Immature natural killer cell (primary cell): Measurements from ENCODE around the gene RUSC1. TPM values are rescaled to one million over a fixed set of nuclear protein-coding genes. Genes with fewer than 3 reads are reported as not detected.
"Not testable (repeated sequence)": the region's sequence is repeated elsewhere in the genome, so short reads cannot be mapped to it uniquely, and the experiment has no call there.

Source experiments
- DNase-seq, 3 donors: peaks; one replicate each; pipeline ENCODE4 v3.0.0; 2022; ENCODE audit warnings: mixed read lengths in 1 of 3
- H3K27ac Mint-ChIP-seq, 6 donors: one replicate each; pipeline ENCODE4 v1.8.0; 2020; ENCODE audit warnings: mixed read lengths in 6 of 6, mild to moderate bottlenecking in 5 of 6, inconsistent platforms in 4 of 6, moderate library complexity in 3 of 6
- H3K27me3 Mint-ChIP-seq, 3 donors: one replicate each; pipeline ENCODE4 v1.8.0; 2020 to 2021; ENCODE audit warnings: low read depth in 3 of 3, mild to moderate bottlenecking in 3 of 3, mixed read lengths in 3 of 3, moderate library complexity in 3 of 3, inconsistent platforms in 1 of 3
- H3K36me3 Mint-ChIP-seq, 3 donors: one replicate each; pipeline ENCODE4 v1.8.0; 2020; ENCODE audit warnings: mixed read lengths in 3 of 3, inconsistent platforms in 2 of 3, mild to moderate bottlenecking in 2 of 3
- H3K4me1 Mint-ChIP-seq, 2 donors: one replicate each; pipeline ENCODE4 v1.8.0; 2020; ENCODE audit warnings: inconsistent platforms in 2 of 2, mild to moderate bottlenecking in 2 of 2, mixed read lengths in 2 of 2, moderate library complexity in 1 of 2
- H3K4me3 Mint-ChIP-seq, 5 donors: one replicate each; pipeline ENCODE4 v1.8.0; 2020; ENCODE audit warnings: mild to moderate bottlenecking in 5 of 5, mixed read lengths in 5 of 5, inconsistent platforms in 3 of 5, moderate library complexity in 3 of 5
- H3K9me3 Mint-ChIP-seq, 6 donors: one replicate each; pipeline ENCODE4 v1.8.0; 2020; ENCODE audit warnings: mild to moderate bottlenecking in 6 of 6, mixed read lengths in 6 of 6, inconsistent platforms in 4 of 6, moderate library complexity in 3 of 6
- polyA plus RNA-seq, 3 donors: library from polyadenylated mRNA; unstranded; fragments of 300-500 nt; fragmentation: Illumina TruSeq; gene quantifications; one replicate each; pipeline ENCODE4 v1.2.3, GENCODE V29; 2021

The RUSC1 gene
- polyA plus RNA-seq, 3 donors from 2014 or later, result 9.2 to 21.3 (median 18.1) TPM

DNA sequence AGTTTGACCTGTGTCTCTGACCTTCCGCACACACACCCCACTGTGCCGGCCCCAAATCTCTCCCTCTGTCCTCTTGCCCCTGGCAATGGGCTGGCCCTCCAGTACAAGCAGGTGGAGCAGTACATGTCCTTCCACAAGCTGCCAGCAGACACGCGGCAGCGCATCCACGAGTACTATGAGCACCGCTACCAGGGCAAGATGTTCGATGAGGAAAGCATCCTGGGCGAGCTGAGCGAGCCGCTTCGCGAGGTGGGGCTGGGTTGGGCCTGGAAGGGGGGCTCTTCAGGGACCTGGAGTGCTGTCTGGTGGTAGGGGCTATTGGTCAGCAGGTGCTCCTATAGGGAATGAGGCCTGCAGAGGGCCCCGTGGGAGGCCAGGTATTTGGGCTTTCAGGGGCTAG, 35.6 kb upstream of the RUSC1 start:
- H3K27me3 Mint-ChIP-seq, result peaks cover 0 to 6% (median 2%) of the 10 kb centered on the region in 3 donors
- H3K4me1 Mint-ChIP-seq, result no peaks in the 10 kb centered on the region
- H3K4me3 Mint-ChIP-seq, result peak overlapping the region in 1 of 5 donors; percentile 30
- H3K9me3 Mint-ChIP-seq, result no peaks in the 10 kb centered on the region
- H3K27ac Mint-ChIP-seq, result no peak overlapping the region
- DNase-seq, result no peak
- no peaks in the 10 kb centered on the region for H3K36me3 Mint-ChIP-seq

DNA sequence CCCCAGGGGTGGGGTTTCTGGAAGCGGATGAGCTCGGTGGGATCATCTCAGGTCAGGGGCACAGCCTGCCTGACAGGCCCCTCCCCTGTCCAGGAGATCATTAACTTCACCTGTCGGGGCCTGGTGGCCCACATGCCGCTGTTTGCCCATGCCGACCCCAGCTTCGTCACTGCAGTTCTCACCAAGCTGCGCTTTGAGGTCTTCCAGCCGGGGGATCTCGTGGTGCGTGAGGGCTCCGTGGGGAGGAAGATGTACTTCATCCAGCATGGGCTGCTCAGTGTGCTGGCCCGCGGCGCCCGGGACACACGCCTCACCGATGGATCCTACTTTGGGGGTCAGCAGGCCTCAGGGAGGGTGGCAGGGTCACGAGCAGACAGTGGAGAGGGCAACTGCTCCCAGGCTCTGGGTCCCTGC, 35.1 kb upstream of the RUSC1 start:
- no peaks in the 10 kb centered on the region for H3K36me3 Mint-ChIP-seq
- H3K9me3 Mint-ChIP-seq, result no peaks in the 10 kb centered on the region
- no peak overlapping the region for H3K27ac Mint-ChIP-seq
- no peak overlapping the region for H3K4me3 Mint-ChIP-seq
- no peaks in the 10 kb centered on the region for H3K4me1 Mint-ChIP-seq
- H3K27me3 Mint-ChIP-seq, result peaks cover 0 to 6% (median 2%) of the 10 kb centered on the region in 3 donors
- no peak for DNase-seq

DNA sequence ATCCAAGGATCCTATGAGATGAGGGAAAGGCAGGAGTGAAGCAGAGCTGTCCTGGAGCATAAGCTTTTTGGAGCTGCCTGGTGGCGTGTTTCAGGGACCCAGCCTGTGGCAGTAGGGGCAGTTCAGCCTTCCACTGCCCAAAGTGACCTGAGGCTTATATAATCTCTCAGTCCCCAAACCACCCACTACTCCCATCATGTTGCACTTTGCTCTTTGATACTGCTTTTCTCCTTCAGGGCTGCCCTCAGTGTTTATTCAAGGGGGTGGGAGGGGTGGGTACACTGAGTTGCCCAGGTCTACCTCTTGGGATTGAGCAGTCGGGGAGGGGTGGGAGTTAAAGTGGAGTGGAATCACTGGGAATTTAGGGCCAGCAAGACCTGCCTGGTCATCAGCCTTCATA, 34.1 kb upstream of the RUSC1 start:
- Mint-ChIP-seq H3K4me3 (no peak overlapping the region), H3K9me3 (no peaks in the 10 kb centered on the region), H3K27ac (no peak overlapping the region), H3K27me3 (peaks cover 0 to 4% (median 2%) of the 10 kb centered on the region in 3 donors), H3K4me1 (no peaks in the 10 kb centered on the region), H3K36me3 (no peaks in the 10 kb centered on the region)
- no peak for DNase-seq

DNA sequence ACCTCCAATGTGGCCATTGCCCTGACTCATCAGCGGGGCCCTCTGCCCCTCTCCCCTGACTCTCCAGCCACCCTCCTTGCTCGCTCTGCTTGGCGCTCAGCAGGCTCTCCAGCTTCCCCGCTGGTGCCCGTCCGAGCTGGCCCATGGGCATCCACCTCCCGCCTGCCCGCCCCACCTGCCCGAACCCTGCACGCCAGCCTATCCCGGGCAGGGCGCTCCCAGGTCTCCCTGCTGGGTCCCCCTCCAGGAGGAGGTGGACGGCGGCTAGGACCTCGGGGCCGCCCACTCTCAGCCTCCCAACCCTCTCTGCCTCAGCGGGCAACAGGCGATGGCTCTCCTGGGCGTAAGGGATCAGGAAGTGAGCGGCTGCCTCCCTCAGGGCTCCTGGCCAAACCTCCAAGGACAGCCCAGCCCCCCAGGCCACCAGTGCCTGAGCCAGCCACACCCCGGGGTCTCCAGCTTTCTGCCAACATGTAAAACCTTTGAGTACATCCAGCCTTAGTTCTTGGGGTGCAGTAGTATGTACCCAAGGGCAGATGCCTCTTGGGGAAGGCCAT, 32.6 kb upstream of the RUSC1 start:
- Mint-ChIP-seq H3K27me3 (peaks cover 0 to 5% (median 0%) of the 10 kb centered on the region in 3 donors), H3K27ac (no peak overlapping the region), H3K4me1 (no peaks in the 10 kb centered on the region), H3K4me3 (no peak overlapping the region), H3K36me3 (no peaks in the 10 kb centered on the region), H3K9me3 (no peaks in the 10 kb centered on the region)
- no peak for DNase-seq

DNA sequence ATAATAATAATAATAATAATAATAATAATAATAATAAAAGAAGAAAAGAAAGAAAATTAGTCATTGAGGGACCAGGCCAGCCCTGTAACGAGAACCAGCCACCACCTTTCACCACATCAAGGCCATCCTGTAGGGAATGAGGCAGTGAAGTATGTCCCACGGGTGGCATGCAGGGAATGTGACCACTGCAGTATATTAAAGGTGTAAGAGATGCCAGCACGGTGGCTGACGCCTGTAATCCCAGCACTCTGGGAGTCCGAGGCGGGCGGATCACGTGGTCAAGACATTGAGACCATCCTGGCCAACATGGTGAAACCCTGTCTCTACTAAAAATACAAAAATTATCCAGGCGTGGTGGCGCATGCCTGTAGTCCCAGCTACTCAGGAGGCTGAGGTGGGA, 29.7 kb upstream of the RUSC1 start:
- H3K27me3 Mint-ChIP-seq, result peaks cover 4 to 12% (median 5%) of the 10 kb centered on the region in 3 donors
- not testable (repeated sequence) for DNase-seq, H3K36me3 Mint-ChIP-seq, H3K4me3 Mint-ChIP-seq, H3K27ac Mint-ChIP-seq, H3K9me3 Mint-ChIP-seq, H3K4me1 Mint-ChIP-seq

DNA sequence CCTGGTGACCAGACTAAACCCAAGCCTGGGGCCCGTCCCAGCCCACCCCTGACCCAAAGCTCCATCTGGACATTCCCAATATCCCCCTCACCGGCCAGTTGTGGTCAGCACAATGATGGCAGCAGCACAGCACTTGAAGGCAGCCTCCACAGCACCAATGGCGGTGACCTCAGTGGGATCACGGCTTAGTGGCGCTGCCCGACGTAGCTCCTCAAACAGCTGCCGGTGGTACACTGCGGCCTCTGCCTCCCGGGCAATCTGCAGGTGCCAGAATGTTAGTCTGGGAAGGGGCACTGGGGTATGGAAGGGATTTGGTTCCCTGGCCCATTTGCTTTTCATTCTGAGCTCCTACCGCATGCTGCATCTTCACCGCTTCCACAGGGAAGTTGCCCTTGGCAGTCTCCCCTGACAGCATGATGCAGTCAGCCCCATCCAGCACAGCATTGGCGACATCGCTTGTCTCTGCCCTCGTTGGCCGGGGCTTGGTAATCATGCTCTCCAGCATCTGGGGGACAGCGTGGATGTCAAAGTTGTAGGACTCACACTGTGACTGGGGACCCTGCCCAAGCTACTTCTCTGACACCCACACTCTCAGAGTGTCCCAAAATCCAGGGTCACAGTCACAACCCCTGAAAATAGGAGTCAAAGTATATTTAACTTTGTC, 27.5 kb upstream of the RUSC1 start:
- H3K4me1 Mint-ChIP-seq, result no peaks in the 10 kb centered on the region
- DNase-seq, result no peak
- no peaks in the 10 kb centered on the region for H3K9me3 Mint-ChIP-seq
- H3K36me3 Mint-ChIP-seq, result peaks cover 0 to 4% (median 0%) of the 10 kb centered on the region in 3 donors
- H3K4me3 Mint-ChIP-seq, result no peak overlapping the region
- H3K27ac Mint-ChIP-seq, result no peak overlapping the region
- H3K27me3 Mint-ChIP-seq, result peaks cover 9 to 18% (median 14%) of the 10 kb centered on the region in 3 donors

DNA sequence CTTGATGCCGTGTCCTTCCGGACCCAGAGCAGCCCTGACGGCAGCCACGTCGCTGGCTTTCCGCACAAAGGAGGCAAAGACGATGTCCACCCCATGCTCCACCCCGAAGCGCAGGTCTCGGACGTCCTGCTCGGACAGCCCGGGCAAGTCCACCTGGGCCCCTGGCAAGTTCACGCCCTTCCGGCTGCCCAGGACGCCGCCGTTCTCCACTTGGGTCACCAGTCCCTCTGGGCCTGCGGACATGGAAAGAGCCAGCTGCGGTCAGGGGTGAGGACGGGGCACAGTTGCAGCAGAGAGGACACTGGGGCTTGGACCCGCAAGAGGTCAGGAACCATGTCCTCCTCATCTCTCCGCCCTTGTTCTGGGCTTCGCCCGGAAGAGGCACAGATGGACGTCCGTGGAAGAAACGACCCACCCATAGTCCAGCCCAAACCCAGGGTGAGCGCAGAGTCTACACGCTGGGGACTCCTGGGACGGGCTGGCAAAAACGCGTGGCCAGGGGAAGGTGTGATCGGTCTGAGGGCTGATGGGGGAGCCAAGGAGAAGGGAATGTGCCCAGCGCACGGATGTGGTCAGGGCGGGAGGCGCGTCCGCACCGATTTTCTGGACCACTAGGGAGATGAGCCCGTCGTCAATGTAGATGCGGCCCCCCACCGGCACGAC, 26.0 kb upstream of the RUSC1 start:
- Mint-ChIP-seq H3K4me3 (peak overlapping the region in 1 of 5 donors; percentile 5), H3K36me3 (peaks cover 0 to 4% (median 0%) of the 10 kb centered on the region in 3 donors), H3K27ac (no peak overlapping the region), H3K4me1 (no peaks in the 10 kb centered on the region), H3K9me3 (no peaks in the 10 kb centered on the region), H3K27me3 (peaks cover 9 to 18% (median 14%) of the 10 kb centered on the region in 3 donors)
- no peak for DNase-seq

DNA sequence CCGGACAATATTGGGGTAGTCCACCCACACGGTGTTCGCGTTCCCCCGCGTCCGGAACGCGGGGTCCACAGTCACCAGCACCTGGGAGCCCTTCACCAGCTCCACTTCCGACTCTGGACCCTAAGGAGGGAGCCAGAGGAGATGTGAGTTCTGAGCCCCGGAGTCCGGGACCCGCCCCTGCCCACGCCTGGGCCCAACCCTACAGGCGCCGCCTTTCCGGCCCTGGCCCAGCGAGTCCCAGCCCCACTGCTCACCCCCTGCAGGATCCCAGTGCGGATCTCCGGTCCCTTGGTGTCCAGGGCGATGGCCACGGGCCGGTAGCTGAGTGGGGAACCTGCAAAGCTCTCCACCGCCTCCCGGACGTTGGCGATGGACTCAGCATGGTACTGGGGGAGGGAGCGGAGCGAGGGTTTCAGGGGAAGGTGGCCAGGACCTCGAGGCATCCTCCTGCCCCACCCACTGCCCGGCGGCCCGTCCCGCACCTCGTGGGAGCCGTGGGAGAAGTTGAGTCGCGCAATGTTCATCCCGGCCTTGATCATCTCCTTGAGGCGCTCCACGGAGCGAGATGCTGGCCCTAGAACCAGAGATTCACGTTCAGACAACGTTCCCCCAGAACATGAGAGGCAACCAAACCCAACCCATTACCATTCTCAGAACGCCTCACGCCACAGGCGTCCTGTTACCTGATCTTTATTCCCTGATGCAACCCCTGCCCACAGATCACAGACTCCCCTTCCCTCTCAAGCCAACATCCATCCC, 25.3 kb upstream of the RUSC1 start:
- H3K4me1 Mint-ChIP-seq, result no peaks in the 10 kb centered on the region
- DNase-seq, result no peak
- no peaks in the 10 kb centered on the region for H3K9me3 Mint-ChIP-seq
- no peak overlapping the region for H3K27ac Mint-ChIP-seq
- peaks cover 9 to 18% (median 14%) of the 10 kb centered on the region in 3 donors for H3K27me3 Mint-ChIP-seq
- no peak overlapping the region for H3K4me3 Mint-ChIP-seq
- H3K36me3 Mint-ChIP-seq, result peaks cover 0 to 4% (median 0%) of the 10 kb centered on the region in 3 donors

DNA sequence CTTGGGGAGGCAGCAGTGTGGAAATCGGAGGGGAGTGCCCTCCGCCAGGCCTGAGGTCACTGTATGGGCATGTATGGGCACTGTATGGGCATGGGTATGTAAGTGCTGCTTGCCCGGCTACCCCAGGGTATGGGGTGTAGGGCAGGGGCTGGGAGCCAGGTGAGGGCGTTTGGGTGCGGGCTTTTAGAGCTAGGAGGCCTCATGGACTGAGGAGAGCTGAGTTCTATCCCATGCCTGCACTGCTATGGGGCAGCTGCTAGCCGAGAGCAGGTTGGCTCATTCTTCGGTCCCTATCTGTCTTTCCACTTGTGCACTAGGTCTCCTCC, 24.8 kb upstream of the RUSC1 start:
- H3K4me1 Mint-ChIP-seq, result no peaks in the 10 kb centered on the region
- no peak for DNase-seq
- H3K27me3 Mint-ChIP-seq, result peaks cover 9 to 18% (median 14%) of the 10 kb centered on the region in 3 donors
- no peak overlapping the region for H3K27ac Mint-ChIP-seq
- H3K9me3 Mint-ChIP-seq, result no peaks in the 10 kb centered on the region
- peaks cover 0 to 4% (median 0%) of the 10 kb centered on the region in 3 donors for H3K36me3 Mint-ChIP-seq
- H3K4me3 Mint-ChIP-seq, result no peak overlapping the region

DNA sequence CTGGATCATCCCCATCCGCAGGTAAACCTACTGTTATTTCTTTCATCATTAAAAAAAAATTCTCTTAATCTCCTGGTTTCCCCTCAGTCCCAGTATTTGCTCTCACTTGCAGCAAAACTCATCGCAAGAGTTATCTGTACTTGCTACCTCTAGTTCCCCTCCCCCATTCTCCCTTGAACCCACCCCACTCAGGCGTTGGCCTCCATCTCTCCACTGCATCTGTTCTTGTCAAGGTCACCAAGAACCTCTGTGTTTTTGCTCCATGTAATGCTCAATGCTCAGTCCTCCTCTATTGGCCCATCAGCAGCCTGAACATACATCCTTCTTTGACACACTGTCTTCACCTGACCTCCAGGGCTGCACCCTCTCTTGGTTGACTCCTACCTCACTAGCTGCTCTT, 24.0 kb upstream of the RUSC1 start:
- no peak overlapping the region for H3K4me3 Mint-ChIP-seq
- peaks cover 0 to 4% (median 0%) of the 10 kb centered on the region in 3 donors for H3K36me3 Mint-ChIP-seq
- peaks cover 9 to 18% (median 14%) of the 10 kb centered on the region in 3 donors for H3K27me3 Mint-ChIP-seq
- no peaks in the 10 kb centered on the region for H3K4me1 Mint-ChIP-seq
- H3K9me3 Mint-ChIP-seq, result no peaks in the 10 kb centered on the region
- H3K27ac Mint-ChIP-seq, result no peak overlapping the region
- DNase-seq, result no peak

DNA sequence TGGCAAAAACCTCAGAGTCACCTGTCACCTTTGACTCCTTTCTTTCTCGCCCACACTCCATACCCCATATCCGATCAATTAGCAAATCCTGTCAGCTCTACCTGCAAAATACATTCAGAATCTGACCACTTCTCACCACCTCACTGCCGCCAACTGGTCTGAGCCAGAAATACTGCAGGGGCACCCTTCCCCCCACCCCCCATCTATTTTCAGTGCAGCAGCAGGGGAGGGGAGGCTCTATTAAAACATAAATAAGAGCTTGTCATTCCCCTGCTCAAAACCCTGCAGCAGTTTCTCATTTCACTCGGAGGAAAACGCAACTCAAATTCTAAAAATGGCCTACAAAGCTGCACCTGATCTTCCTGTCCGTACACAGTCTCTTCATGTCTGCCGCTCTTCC, 23.3 kb upstream of the RUSC1 start:
- Mint-ChIP-seq H3K4me3 (no peak overlapping the region), H3K36me3 (peaks cover 0 to 4% (median 0%) of the 10 kb centered on the region in 3 donors), H3K27me3 (peaks cover 9 to 18% (median 12%) of the 10 kb centered on the region in 3 donors), H3K9me3 (no peaks in the 10 kb centered on the region), H3K27ac (no peak overlapping the region), H3K4me1 (no peaks in the 10 kb centered on the region)
- no peak for DNase-seq

DNA sequence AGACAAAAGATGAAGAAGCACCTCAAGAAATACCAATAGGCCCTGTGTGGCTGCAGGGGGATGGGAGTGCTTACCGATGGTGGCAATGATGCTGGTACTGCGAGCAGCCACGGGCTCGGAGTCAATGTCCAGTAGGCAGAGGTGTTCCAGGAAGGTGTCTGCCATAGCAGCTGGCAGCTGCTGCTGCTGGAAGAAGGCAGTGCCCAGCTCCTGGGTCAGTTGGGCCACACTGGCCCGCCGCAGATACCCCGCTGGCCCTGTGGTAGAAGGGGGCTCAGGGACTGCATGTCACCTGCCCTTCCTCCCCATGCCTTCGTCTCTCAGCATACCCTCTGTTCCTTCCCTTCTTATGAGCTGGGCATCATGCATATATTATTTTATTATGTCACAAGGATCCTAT, 20.7 kb upstream of the RUSC1 start:
- Mint-ChIP-seq H3K36me3 (peaks cover 0 to 4% (median 0%) of the 10 kb centered on the region in 3 donors), H3K4me1 (no peaks in the 10 kb centered on the region), H3K27me3 (peaks cover 6 to 19% (median 7%) of the 10 kb centered on the region in 3 donors), H3K4me3 (no peak overlapping the region), H3K27ac (no peak overlapping the region), H3K9me3 (peaks cover 0 to 1% (median 0%) of the 10 kb centered on the region in 6 donors)
- DNase-seq, result no peak

DNA sequence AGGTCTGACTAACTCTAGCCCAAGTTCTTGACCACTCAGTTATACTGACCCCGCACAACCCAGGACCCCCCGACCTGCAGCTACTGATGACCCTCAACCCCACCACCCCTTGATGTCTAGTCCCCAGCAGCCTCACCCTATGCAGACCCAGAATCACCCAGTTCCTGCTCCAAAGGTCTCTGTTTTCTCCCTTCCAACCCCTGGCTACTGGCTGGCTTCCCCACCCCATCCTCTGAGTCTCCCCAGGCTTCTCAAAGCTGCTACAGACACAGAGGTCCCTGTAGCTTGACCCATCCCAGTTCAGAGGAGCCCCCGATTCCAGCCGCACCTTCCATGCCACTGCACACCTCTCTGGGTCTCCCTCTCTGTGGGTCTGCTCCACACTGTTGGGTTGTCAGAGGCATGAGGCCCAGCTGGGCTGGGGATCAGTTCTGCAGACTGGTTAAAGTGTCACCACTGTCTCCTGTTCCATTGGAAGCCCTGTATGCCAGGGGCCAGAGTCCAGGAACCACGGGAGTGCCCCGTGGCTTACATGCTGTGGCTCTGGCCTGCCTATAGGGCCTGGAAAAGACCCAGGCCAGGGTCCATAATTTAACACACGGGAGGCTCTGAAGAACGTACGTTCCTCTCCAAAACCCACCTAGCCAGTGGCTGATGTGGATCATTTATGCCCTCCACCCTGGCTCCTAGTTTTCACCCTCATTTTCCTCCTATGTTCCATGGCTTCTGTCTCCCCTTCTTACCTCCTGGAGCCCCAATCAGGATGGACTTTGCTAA, 20.0 kb upstream of the RUSC1 start:
- no peak overlapping the region for H3K27ac Mint-ChIP-seq
- no peak for DNase-seq
- peaks cover 4 to 19% (median 6%) of the 10 kb centered on the region in 3 donors for H3K27me3 Mint-ChIP-seq
- H3K4me3 Mint-ChIP-seq, result no peak overlapping the region
- no peaks in the 10 kb centered on the region for H3K4me1 Mint-ChIP-seq
- H3K9me3 Mint-ChIP-seq, result peaks cover 0 to 1% (median 0%) of the 10 kb centered on the region in 6 donors
- H3K36me3 Mint-ChIP-seq, result peaks cover 0 to 4% (median 0%) of the 10 kb centered on the region in 3 donors
